Nephron progenitor cell (in vitro differentiated cells): ENCODE measurements around the gene OR2L3.

Source experiments
- DNase-seq: peaks from one replicate; pipeline ENCODE4 v3.0.0; 2021
- H3K27ac Mint-ChIP-seq: 2 replicates; pipeline ENCODE4 v1.8.0; 2021; ENCODE audit warnings: mild to moderate bottlenecking, moderate library complexity, mixed read lengths
- H3K27me3 Mint-ChIP-seq: 2 replicates; pipeline ENCODE4 v1.8.0; 2021; ENCODE audit warnings: mild to moderate bottlenecking, low read depth, mixed read lengths; ENCODE audit not compliant: poor library complexity
- H3K36me3 Mint-ChIP-seq: 2 replicates; pipeline ENCODE4 v1.8.0; 2021; ENCODE audit warnings: low read depth, mixed read lengths
- H3K4me1 Mint-ChIP-seq: 2 replicates; pipeline ENCODE4 v1.8.0; 2021; ENCODE audit warnings: mixed read lengths
- H3K4me3 Mint-ChIP-seq: 2 replicates; pipeline ENCODE4 v1.8.0; 2021; ENCODE audit warnings: mild to moderate bottlenecking, moderate library complexity, mixed read lengths
- H3K9me3 Mint-ChIP-seq: 2 replicates; pipeline ENCODE4 v1.8.0; 2021; ENCODE audit warnings: mild to moderate bottlenecking, moderate library complexity, mixed read lengths
- CTCF ChIP-seq: fragments of 200-600 bp; sonication (generic); IDR thresholded peaks from 2 replicates; pipeline ENCODE4 v1.5.0; 2021; ENCODE audit warnings: antibody characterized with exemption

Gene OR2L3

GRCh38 chr1:248111157-248111556 lies 64.5 kb downstream of the OR2L3 start:
- Mint-ChIP-seq H3K27ac (no peak overlapping the region), H3K9me3 (peaks cover 82% of the 10 kb centered on the region), H3K4me1 (no peaks in the 10 kb centered on the region), H3K4me3 (no peak overlapping the region), H3K36me3 (no peaks in the 10 kb centered on the region), H3K27me3 (no peaks in the 10 kb centered on the region)
- no peak for TF ChIP-seq CTCF
- no peak for DNase-seq
